Stimulated activated CD4-positive, alpha-beta T cell treated with anti-CD3 and anti-CD28 coated beads, Interleukin-15, amount 100 ng/mL, for 24 hours (primary cell): ENCODE results near the gene KCMF1.
"Not testable (repeated sequence)": the region's sequence is repeated elsewhere in the genome, so short reads cannot be mapped to it uniquely, and the experiment has no call there.

Experiments used
- DNase-seq: peaks from one replicate; pipeline ENCODE4 v3.0.0-alpha.2; 2020

Gene KCMF1

GRCh38 chr2:84970868-84971509 lies at the start of gene KCMF1:
Gene KCMF1, plus strand, starts transcription at chr2:84971161. Its CDS starts 291 bp downstream, at chr2:84971452.
- DNase-seq = peak; percentile 86

GRCh38 chr2:84923009-84923408 lies 48.0 kb upstream of the KCMF1 start:
- no peak for DNase-seq

DNA sequence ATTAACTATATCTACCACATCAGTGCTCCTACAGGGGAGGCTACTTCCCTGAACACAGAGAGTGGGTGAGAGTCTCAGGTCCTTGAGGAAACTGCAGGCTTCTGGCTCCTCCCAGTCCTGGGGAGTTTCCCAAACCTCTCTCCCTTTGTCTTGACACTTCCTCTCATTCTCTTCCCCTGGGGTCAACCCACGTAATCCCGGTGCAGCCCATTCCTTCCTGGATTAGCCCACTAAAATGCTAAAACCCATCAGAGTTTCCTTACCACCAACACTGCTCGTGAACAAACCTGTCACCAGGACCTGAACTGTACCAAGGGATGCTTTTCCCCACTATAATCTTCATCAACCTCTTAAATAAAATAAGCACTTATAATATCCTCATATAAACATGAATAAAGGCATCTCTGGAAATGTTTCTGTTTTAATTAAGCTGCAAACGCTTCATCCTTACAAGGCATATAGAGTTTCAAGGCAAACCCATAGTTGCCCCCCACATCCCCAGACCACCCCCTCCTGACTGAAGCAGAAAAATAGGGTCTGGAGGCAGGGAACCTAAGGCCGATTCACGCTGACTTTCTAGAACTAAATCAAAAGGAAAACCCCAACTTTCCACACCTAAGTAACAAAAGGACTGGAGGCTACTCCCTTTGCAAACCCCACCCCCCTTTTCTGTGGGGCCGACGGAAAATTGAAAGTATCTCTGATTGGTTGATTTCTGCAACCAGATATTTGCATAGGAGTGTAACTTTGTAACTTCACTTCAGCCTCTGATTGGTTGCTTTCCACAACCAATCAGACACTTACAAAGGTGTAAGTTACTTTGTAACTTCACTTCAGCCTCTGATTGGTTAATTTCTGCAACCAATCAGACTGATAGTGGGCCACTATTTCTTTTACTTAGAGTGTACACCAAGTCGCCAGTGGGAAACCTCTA lies 46.5 kb upstream of the KCMF1 start:
- DNase-seq = peak; percentile 69

DNA sequence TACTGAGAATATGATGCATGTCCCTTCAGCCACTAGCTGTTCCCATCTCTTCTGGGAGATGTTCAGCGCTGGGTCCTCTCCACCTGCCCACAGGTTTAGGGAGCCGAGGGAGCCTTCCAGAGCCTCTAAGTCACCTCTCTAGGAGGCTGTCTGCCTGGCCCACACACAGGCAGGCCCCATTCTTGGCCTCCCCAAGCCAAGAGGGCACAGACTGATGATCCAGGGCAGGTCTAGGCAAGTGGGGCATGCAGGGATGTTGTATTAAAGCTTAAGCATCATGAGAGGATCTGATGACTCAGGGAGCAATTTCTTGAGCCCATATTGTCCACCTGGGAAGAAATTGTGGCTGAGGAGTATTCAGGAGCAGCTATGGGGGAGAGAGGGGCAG lies 45.6 kb upstream of the KCMF1 start:
- DNase-seq = no peak

DNA sequence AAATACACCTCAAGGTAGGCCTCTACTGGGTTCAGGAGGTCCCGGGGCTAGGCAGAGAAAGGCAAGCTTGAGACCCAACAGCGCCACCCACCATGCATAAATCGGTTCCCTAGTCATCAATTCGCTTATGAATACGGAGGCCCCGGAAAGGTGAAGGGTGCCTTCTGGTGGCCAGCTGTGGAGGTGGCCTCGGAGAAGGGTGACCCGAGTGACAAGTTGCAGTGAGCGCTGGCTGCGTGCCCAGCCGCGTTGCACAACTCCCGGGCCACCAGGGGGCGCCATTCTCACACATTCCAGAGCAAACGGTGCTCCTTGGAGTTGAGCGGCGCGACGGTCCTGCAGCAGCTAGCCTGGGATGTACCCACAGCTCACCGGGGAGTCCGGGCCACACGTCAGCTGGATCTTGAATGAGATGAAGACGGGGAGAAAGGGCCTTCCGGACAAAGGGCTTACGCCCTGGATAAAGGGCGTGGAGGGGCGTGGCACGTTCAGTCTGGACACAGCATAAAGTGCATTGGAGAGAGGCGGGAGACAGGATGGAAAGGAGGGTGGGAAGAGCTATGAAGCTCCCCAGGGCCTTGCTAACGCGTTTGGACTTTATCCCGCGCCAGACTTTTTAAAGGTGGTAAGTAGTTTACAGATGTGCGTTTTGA lies 45.1 kb upstream of the KCMF1 start:
- DNase-seq = peak; percentile 99

- no peak for DNase-seq
Measured at GRCh38 chr2:84927275-84927627, 43.7 kb upstream of the KCMF1 start.

GRCh38 chr2:84931384-84931821 lies 39.6 kb upstream of the KCMF1 start:
- no peak for DNase-seq

DNA sequence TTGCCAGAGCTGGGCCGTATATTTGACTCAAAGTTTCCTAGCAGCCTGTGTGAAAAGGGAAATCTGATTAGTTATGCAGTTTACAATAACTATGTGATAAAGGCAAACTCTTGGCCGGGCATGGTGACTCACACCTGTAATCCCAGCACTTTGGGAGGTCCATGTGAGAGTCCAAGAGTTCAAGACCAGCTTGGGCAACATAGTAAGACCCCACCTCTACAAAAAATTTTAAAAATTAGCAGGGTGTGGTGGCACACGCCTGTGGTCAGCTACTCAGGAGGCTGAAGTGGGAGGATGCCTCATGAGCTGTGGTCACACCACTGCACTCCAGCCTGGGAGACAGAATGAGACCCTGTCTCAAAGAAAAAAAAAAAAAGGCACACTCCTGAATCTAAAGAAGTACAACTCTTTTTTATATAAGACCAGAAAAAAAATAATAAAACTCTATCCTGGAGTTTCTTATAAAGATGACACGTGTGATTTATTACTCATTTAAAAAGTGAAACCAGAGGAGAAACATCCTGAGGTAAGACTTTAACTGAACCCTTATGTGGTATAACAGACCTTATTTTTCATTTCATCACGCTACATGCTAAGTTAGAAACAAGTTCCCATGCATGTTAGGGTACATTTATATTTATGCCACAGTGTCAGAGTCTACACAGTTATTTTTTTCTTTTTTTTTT lies 32.6 kb upstream of the KCMF1 start:
- DNase-seq = peak; percentile 72

- DNase-seq = peak; percentile 84
Measured at GRCh38 chr2:84939426-84940087, 31.4 kb upstream of the KCMF1 start.

DNA sequence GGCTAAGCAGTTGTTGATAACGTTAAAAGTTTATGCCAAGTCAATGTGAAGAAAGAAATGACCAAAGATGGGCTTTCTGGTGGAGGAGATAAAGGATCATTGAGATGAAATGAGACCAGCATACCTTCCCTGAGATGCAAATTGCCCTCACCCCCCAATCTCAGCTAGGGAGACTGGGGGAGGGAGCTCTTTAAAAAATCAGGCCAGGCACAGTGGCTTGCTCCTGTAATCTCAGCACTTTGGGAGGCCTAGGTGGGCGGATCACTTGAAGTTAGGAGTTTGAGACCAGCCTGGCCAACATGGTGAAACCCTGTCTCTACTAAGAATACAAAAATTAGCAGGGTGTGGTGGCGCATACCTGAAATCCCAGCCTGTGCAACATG lies 30.9 kb upstream of the KCMF1 start:
- no peak for DNase-seq

- no peak for DNase-seq
Measured at GRCh38 chr2:84940831-84941412, 30.0 kb upstream of the KCMF1 start.

DNA sequence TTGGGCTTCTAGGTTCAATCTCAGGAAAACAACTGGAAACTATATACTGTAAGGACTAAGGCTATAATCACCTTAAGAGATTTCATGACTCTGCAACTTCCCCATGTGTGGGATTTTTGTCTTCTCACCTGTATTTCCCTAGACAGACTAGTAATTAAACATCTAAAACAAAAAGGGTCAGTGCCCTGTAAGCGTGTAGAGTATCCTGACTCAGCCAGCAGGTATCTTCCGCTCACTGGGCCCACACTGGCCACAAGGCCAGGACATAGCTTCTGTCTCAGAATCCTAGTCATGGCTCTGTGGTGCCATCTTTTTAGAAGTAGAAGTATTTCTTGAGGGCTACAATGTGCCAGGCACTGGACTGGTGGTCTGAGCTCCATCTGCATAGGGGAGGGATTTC lies 28.8 kb upstream of the KCMF1 start:
- no peak for DNase-seq

DNA sequence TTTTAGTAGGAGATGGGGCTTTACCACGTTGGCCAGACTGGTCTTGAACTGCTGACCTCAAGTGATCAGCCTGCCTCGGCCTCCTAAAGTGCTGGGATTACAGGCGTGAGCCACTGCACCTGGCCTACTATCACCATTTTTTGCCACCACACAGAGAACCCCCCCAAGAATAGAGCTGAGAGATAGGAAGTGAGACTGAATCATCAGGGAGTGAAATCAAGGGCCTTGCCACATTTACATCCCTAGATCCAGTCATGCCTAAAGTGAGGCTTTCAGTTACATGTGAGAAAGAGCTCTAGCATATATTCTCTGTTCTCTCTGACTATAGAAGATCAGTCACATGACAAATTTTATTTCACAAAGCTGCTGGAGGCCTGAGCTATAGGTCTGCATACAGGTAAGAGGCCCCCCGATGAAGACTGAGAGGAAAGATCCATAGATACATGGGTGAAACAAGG lies 28.0 kb upstream of the KCMF1 start:
- DNase-seq = no peak

DNA sequence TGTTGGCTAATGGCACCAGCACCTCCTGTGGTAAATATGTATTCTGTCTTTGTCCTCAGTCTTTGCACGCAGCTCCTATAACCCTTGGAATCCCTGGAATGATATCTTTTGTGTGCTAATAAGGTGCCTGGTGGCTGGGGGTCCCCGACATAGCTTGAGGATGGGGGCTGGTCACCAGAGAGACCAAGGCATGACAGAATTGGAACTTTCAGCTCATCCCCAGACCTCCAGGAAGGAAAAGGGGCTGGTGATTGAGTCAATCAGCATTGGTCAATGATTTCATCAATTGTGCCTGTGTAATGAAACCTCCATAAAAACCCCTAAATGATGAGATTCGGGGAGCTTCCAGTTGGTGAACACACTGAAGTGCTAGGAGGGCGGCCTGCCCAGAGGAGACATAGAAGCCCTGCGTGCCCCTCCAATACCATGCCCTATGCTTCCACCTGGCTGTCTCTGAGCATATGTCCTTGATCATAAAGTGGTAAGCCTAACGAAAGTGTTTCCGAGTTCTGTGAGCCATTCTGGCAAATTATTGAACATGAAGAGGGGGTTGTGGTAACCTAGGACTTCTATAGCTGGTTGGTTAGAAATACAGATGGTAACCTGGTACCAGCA lies 26.6 kb upstream of the KCMF1 start:
- no peak for DNase-seq

- not testable (repeated sequence) for DNase-seq
Measured at GRCh38 chr2:84945838-84946203, 25.1 kb upstream of the KCMF1 start.

DNA sequence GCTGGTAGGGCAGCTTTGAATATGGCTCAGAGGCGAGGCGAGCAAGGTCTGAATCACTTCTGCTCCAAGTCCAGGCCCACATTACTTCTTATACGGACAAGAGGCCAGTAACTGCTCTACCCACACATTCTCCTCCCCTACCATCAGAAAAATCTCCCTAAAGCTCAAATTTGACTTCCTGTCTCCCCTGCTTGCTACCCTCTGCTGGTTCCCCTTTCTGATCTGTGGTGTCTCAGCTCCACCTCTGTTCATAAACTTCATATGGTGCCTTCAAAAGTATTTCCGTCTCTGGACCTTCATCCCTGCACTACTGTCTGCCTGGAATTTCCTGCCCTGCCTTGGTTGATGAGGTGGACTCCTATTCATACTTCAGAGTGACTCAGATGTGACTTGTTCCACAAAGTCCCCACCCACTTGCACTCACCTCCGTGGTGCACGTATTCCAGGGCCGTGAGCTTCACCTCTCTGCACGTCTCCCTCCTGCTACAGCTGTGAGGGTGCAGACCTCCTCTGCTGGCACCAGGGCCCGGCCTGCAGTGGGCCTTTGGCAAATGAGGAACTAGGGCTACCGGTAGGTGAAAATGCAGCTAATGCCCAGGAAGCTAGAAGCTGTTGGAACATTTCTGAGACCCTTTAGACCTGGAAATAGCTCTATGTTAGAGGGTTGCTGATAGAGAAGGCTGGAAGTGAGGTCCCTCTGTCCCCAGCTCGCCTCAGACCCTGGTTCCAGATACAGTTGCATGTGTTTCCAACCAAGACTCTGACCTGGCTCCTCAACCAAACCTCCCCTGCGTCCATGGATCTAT lies 24.6 kb upstream of the KCMF1 start:
- DNase-seq = peak; percentile 87

- no peak for DNase-seq
Measured at GRCh38 chr2:84947010-84947593, 23.9 kb upstream of the KCMF1 start.

DNA sequence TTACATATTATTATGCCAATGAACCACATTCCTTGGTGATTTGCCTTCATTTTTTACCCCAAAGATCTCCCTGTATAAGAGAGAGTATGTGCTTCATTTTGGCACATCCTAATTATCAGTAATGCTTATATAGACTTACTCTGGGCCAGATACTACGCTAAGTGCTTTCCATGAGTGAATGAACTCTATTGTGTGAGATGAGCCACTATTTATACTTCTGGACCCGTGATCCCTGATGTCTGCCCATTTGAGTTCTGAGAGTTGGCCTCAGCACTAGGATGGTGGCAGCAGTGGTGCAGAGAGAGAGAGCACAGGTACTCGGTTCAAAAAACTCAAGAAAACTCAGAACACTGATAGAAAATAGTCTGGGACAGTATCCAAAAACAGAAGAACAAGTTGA lies 17.4 kb upstream of the KCMF1 start:
- no peak for DNase-seq

DNA sequence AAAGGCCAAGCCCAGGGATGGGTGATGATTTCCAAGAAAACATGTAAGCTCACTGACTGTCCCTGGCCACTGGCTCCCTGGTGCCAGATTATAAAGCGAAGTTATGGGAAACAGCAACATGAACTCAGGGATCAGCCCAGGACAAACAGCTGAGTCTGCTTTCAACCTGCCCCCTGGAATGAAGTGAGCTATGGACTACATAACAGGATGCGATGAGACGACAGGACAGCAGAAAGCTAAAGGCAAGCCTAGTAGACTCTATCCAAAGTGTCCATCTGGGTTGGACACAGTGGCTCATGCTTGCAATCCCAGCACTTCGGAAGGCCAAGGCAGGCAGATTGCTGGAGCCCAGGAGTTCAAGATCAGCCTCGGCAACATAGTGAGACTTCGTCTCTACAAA lies 16.6 kb upstream of the KCMF1 start:
- no peak for DNase-seq
